ENCODE data around the gene MYLK. TPM values are rescaled to one million over a fixed set of nuclear protein-coding genes. Genes with fewer than 3 reads are reported as not detected.

Gene MYLK
- total and polyA plus RNA-seq, 8 donors, result 35.1 to 916 (median 340) TPM

DNA sequence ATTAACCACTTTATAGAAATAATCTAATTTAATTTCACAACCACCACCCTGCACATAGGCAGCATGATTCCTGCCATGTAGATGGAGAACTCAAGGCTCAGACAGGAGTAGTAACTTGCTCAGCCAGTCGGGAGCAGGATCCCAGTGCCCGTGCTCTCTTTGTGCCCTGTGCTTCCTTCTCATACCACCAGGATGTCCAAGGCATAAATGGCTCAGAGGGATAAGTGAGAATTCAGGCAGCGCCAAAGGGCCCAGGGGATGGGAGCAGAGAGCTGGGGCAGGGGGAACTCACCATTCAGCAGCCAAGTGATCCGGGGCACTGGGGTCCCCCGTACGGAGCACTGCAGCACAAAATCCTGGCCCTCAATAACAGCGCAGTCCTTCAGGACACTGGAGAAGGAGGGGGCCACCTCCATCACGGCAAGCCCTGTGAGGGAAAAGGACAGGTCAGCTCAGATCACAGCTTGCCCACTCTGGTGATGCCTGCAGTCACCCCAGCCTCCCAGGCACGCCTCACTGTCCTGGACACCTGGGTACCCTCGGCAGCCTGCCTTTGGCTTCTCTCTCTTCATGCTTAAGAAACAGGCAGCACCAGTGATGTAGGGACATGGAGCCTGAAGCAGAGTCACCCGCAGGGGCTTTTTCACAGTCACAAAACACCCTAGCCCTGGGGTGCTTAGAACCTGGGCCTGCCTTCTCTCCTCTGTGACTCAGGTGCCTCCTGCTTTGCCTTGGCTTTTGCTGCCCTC, 158.3 kb downstream of the MYLK start:
- WGBS, 5 donors, result 78 to 89% (median 85%) methylated on average over 9 to 11 of the region's 11 CpGs
- H3K4me1 ChIP-seq, result peaks cover 0 to 18% (median 14%) of the 10 kb centered on the region in 4 donors
- intact Hi-C loops (cut with DNase I; ENCODE audit: low total_unique reads), result no loop called here
- H3K27ac ChIP-seq, result no peak overlapping the region
- TF ChIP-seq, protein P1, sequence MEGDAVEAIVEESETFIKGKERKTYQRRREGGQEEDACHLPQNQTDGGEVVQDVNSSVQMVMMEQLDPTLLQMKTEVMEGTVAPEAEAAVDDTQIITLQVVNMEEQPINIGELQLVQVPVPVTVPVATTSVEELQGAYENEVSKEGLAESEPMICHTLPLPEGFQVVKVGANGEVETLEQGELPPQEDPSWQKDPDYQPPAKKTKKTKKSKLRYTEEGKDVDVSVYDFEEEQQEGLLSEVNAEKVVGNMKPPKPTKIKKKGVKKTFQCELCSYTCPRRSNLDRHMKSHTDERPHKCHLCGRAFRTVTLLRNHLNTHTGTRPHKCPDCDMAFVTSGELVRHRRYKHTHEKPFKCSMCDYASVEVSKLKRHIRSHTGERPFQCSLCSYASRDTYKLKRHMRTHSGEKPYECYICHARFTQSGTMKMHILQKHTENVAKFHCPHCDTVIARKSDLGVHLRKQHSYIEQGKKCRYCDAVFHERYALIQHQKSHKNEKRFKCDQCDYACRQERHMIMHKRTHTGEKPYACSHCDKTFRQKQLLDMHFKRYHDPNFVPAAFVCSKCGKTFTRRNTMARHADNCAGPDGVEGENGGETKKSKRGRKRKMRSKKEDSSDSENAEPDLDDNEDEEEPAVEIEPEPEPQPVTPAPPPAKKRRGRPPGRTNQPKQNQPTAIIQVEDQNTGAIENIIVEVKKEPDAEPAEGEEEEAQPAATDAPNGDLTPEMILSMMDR (IDR thresholded peaks at IDR 0.05), result no peak
- TF ChIP-seq POLR2A (IDR thresholded peaks at IDR 0.05) (no peak), EP300 (IDR thresholded peaks at IDR 0.05) (no peak), POLR2AphosphoS5 (IDR thresholded peaks at IDR 0.05) (no peak)
- H3K27me3 ChIP-seq, result peaks cover 0 to 7% (median 0%) of the 10 kb centered on the region in 3 donors
- no peaks in the 10 kb centered on the region for H3K9me3 ChIP-seq
- DNase-seq, result no peak
- no peaks in the 10 kb centered on the region for H3K36me3 ChIP-seq
- H3K4me3 ChIP-seq, result no peak overlapping the region

DNA sequence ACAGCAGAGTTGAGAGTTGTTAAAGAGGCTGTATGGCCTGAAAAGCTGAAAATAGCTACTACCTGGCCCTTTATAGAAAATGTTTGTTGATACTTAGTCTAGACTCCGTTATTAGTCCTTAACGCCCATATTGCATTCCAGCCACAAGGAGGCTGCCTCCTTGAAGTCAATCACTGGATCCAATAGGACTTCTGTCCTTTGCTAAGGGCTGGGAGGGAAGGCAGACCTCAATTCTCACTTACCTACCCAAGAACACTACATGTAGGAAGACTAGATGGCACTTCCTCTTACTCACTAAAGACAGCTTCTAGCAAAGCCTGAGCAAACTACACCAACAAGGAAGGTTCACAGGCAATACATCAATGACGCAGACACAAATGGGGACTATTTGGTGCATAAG, 159.8 kb downstream of the MYLK start:
- no peak for DNase-seq
- Histone ChIP-seq H3K36me3 (no peaks in the 10 kb centered on the region), H3K27me3 (peaks cover 0 to 7% (median 0%) of the 10 kb centered on the region in 3 donors), H3K27ac (no peak overlapping the region), H3K4me1 (peaks cover 4 to 34% (median 22%) of the 10 kb centered on the region in 4 donors), H3K9me3 (no peaks in the 10 kb centered on the region), H3K4me3 (no peak overlapping the region)
- TF ChIP-seq, protein P1 (IDR thresholded peaks at IDR 0.05), result no peak
- TF ChIP-seq POLR2AphosphoS5 (IDR thresholded peaks at IDR 0.05) (no peak), POLR2A (IDR thresholded peaks at IDR 0.05) (no peak), EP300 (IDR thresholded peaks at IDR 0.05) (no peak)
- 7 to 27% (median 22%) methylated on average over 3 of the region's 3 CpGs for WGBS, 5 donors
- intact Hi-C loops (cut with DNase I; ENCODE audit: low total_unique reads), result no loop called here

DNA sequence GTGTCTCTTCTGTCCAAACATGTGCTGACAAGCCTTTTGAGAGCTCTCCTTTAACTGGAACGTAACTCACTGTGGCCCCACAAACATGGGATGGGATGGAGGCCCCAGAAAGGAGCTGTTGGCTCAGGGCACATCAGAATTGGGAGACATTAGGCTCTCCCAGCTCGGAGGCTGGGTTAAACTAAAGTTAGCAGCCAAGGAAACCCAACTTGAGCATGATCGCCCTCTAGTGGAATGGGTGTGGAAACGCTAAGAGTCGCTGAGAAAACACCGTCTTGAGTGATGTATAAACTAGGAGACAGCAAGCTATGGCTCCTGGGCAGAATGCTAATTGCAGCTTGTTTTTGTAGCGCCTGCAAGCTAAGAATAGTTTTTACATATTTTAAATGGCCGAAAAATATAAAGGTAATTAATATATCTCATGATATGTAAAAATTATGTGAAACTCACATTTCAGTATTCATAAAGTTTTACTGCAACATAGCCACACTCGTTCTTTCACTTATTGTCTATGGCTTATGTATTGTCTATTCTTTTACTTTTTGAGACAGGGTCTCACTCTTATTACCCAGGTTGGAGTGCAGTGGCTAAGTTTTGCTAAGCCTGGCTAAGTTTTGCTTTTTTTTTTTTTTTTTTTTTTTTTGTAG, 160.5 kb downstream of the MYLK start:
- no peaks in the 10 kb centered on the region for H3K36me3 ChIP-seq
- no peaks in the 10 kb centered on the region for H3K9me3 ChIP-seq
- 11 to 13% (median 11%) methylated on average over 9 of the region's 9 CpGs for WGBS, 5 donors
- H3K27ac ChIP-seq, result peak overlapping the region in 1 of 5 donors; percentile 15
- H3K4me1 ChIP-seq, result peaks cover 4 to 40% (median 25%) of the 10 kb centered on the region in 4 donors
- peak; percentile 52 to 92 for DNase-seq
- TF ChIP-seq, protein P1 (IDR thresholded peaks at IDR 0.05), result peak in 5 of 7 experiments; percentile 49 to 80 (median 72)
- TF ChIP-seq POLR2A (IDR thresholded peaks at IDR 0.05), result no peak
- H3K4me3 ChIP-seq, result no peak overlapping the region
- intact Hi-C loops (cut with DNase I; ENCODE audit: low total_unique reads), result no loop called here
- H3K27me3 ChIP-seq, result peaks cover 0 to 6% (median 0%) of the 10 kb centered on the region in 3 donors

DNA sequence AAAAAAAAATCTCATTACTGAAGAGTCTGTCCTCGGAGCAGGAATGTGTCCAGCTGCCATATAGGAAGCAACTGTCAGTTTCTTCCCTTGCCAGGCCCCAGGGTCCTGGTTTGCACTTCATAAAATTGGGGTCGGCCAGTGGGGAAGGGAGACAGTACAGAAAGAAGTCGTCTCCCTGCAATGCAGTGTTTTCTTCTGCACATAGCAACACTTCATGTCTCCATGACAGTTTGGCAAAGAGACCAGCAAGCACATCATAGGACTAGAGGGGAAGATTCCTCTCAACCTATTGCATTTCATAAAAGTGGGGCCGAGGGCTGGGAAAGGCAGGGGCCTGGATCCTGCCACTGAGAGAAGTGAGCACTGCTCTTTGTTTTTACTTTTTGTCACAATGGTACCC, 161.1 kb downstream of the MYLK start:
- 48 to 75% (median 63%) methylated on average over 4 of the region's 4 CpGs for WGBS, 5 donors
- intact Hi-C loops (cut with DNase I; ENCODE audit: low total_unique reads), result no loop called here
- peak overlapping the region in 1 of 5 donors; percentile 15 for H3K27ac ChIP-seq
- no peaks in the 10 kb centered on the region for H3K36me3 ChIP-seq
- peaks cover 4 to 44% (median 27%) of the 10 kb centered on the region in 4 donors for H3K4me1 ChIP-seq
- H3K9me3 ChIP-seq, result no peaks in the 10 kb centered on the region
- no peak for TF ChIP-seq EP300 (IDR thresholded peaks at IDR 0.05)
- TF ChIP-seq POLR2A (IDR thresholded peaks at IDR 0.05), result no peak
- TF ChIP-seq, protein P1 (IDR thresholded peaks at IDR 0.05), result no peak
- TF ChIP-seq POLR2AphosphoS5 (IDR thresholded peaks at IDR 0.05), result no peak
- peak in 1 of 2 donors; percentile 73 for DNase-seq
- H3K27me3 ChIP-seq, result peaks cover 0 to under 1% (median 0%) of the 10 kb centered on the region in 3 donors
- no peak overlapping the region for H3K4me3 ChIP-seq

All from stomach (tissue), 9 donors.